CD1c-positive myeloid dendritic cell (primary cell): Measurements from ENCODE around the gene NTRK2.
"Not testable (repeated sequence)": the region's sequence is repeated elsewhere in the genome, so short reads cannot be mapped to it uniquely, and the experiment has no call there.

ENCODE experiments used
- DNase-seq: peaks from one replicate; pipeline ENCODE4 v3.0.0-alpha.2; 2016; ENCODE audit errors: extremely low spot score

Gene NTRK2

GRCh38 chr9:85064811-85065371, 395.4 kb downstream of the NTRK2 start:
- DNase-seq: no peak

GRCh38 chr9:85067792-85068191, 398.3 kb downstream of the NTRK2 start:
- DNase-seq: no peak

- not testable (repeated sequence) for DNase-seq
Measured at GRCh38 chr9:85069421-85069820, 399.9 kb downstream of the NTRK2 start.
